Measurements from ENCODE around the gene TRIM15.

DNA sequence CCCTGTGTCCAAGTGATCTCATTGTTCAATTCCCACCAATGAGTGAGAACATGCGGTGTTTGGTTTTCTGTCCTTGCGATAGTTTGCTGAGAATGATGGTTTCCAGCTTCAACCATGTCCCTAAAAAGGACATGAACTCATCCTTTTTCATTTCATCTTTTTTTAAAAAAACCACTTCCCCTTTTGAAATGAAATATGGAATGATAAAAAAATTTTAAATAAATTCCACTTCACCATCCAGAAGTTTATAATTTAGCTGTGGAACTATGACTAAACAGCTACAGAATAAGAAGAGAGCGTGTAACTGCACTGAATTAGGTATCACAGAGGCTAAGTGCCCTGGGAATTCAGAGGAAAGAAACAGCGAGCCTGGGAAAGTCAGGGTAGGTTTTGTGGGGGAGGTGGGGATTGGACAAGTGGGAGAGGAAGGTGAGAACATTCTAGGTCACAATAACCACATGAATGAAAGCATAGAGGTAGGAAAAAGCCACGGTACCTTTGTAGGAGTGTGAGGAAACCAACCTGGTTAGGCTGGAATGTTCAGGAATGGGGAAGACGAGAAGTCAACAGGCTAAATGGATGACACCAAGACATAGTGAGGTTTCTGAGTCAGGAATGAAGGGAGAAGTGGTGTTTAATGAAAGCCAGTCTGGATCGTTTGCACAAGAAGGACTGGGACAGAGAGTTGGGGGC lies 13.3 kb upstream of the TRIM15 start:
- TF ChIP-seq POLR2A (IDR thresholded peaks at IDR 0.05) (no peak), CTCF (IDR thresholded peaks at IDR 0.05) (no peak)

All from adrenal gland (tissue), 5 donors.